ENCODE measurements around the gene LHX4. TPM values are rescaled to one million over a fixed set of nuclear protein-coding genes. Genes with fewer than 3 reads are reported as not detected.
A peak's percentile ranks its signal among the peaks of the same experiment; 100 is the strongest.

LHX4 gene
- total and polyA plus RNA-seq, 7 donors = 0.01 to 0.04 TPM; not detected in 5

GRCh38 chr1:180225403-180225802, 4.7 kb upstream of the LHX4 start:
- no peak overlapping the region for H3K27ac ChIP-seq
- no peaks in the 10 kb centered on the region for H3K9me3 ChIP-seq
- ATAC-seq (no peak), DNase-seq (no peak)
- intact Hi-C loops (cut with DNase I) = no loop called here
- H3K4me3 ChIP-seq = no peak overlapping the region
- 55 to 70% (median 68%) methylated on average over 2 of the region's 2 CpGs for WGBS, 3 donors
- peaks cover 11% of the 10 kb centered on the region for H3K4me1 ChIP-seq
- no peak for TF ChIP-seq CTCF (IDR thresholded peaks at IDR 0.05)
- H3K36me3 ChIP-seq (ENCODE audit: insufficient read depth in 1 of 2, low read depth in 1 of 2) = no peaks in the 10 kb centered on the region
- H3K27me3 ChIP-seq (ENCODE audit: insufficient read depth in 3 of 3, low read length in 2 of 3) = peaks cover 5 to 65% (median 21%) of the 10 kb centered on the region in 3 donors

- DNase-seq = no peak
- Histone ChIP-seq H3K27me3 (ENCODE audit: insufficient read depth in 3 of 3, low read length in 2 of 3) (peaks cover 5 to 92% (median 40%) of the 10 kb centered on the region in 3 donors), H3K27ac (no peak overlapping the region), H3K4me3 (no peak overlapping the region), H3K4me1 (peaks cover 25% of the 10 kb centered on the region), H3K9me3 (no peaks in the 10 kb centered on the region), H3K36me3 (ENCODE audit: insufficient read depth in 1 of 2, low read depth in 1 of 2) (no peaks in the 10 kb centered on the region)
- ATAC-seq = no peak
- no peak for TF ChIP-seq CTCF (IDR thresholded peaks at IDR 0.05)
- 22 to 24% (median 24%) methylated on average over 17 of the region's 17 CpGs for whole genome bisulfite sequencing, 3 donors
- intact Hi-C loops (cut with DNase I) = no loop called here
Observed at GRCh38 chr1:180227861-180228647, 2.0 kb upstream of the LHX4 start.

GRCh38 chr1:180228648-180229482, 1.2 kb upstream of the LHX4 start:
- H3K9me3 ChIP-seq = no peaks in the 10 kb centered on the region
- H3K27ac ChIP-seq = no peak overlapping the region
- DNase-seq = no peak
- TF ChIP-seq CTCF (IDR thresholded peaks at IDR 0.05) = no peak
- peak overlapping the region; percentile 76 for H3K4me3 ChIP-seq
- H3K4me1 ChIP-seq = peaks cover 25% of the 10 kb centered on the region
- H3K27me3 ChIP-seq (ENCODE audit: insufficient read depth in 3 of 3, low read length in 2 of 3) = peaks cover 5 to 98% (median 48%) of the 10 kb centered on the region in 3 donors
- no peaks in the 10 kb centered on the region for H3K36me3 ChIP-seq (ENCODE audit: insufficient read depth in 1 of 2, low read depth in 1 of 2)
- ATAC-seq = peak in 3 of 4 donors; percentile 3 to 10 (median 7)
- whole genome bisulfite sequencing, 3 donors = 3 to 5% (median 4%) methylated on average over 53 to 57 of the region's 57 CpGs
- intact Hi-C loops (cut with DNase I) = no loop called here

- no peak overlapping the region for H3K27ac ChIP-seq
- TF ChIP-seq CTCF (IDR thresholded peaks at IDR 0.05) = no peak
- ATAC-seq = no peak
- intact Hi-C loops (cut with DNase I) = no loop called here
- H3K4me1 ChIP-seq = peaks cover 37% of the 10 kb centered on the region
- 1 to 3% (median 2%) methylated on average over 27 to 28 of the region's 28 CpGs for whole genome bisulfite sequencing, 3 donors
- H3K36me3 ChIP-seq (ENCODE audit: insufficient read depth in 1 of 2, low read depth in 1 of 2) = no peaks in the 10 kb centered on the region
- H3K4me3 ChIP-seq = peak overlapping the region; percentile 76
- DNase-seq = no peak
- peaks cover 0 to 98% (median 54%) of the 10 kb centered on the region in 3 donors for H3K27me3 ChIP-seq (ENCODE audit: insufficient read depth in 3 of 3, low read length in 2 of 3)
- no peaks in the 10 kb centered on the region for H3K9me3 ChIP-seq
Observed at GRCh38 chr1:180230416-180230790, 339 bp downstream of the LHX4 start.

All from psoas muscle (tissue), 8 donors.